K562 (cell line): ENCODE measurements around the gene NANS. TPM values are rescaled to one million over a fixed set of nuclear protein-coding genes. Genes with fewer than 3 reads are reported as not detected.

ENCODE experiments used
- ATAC-seq: fragments of 200-7000 bp; cut with Tn5 transposase; 3 replicates; pipeline ENCODE4 v1.9.1; 2020; ENCODE audit warnings: moderate library complexity
- BruUV-seq: library from RNA; stranded (reverse); fragments of 400-500 nt; replicated peaks from 2 replicates; lab custom pipeline; 2021; lab: Mats Ljungman, UMichigan
- CTCF ChIA-PET: fragments of 300-600 bp; formaldehyde crosslinking; extraction: SDS; loops from one replicate; lab custom pipeline; 2021; ENCODE audit warnings: low intra/inter-chr PET ratio; lab: Yijun Ruan, JAX
- POLR2A ChIA-PET: fragments of 300-600, 350-650 bp; sonication (Branson Sonifier 250); formaldehyde crosslinking; extraction: SDS; loops from one replicate; lab custom pipeline; 2021; ENCODE audit warnings: antibody characterized with exemption, inconsistent platforms; lab: Yijun Ruan, JAX
- DNase-seq, 4 experiments: peaks; one replicate each; pipeline versions ENCODE4 v3.0.0 to v3.0.0-alpha.2; 2011 to 2018; ENCODE audit warnings: low spot score in 3 of 4, mixed read lengths in 3 of 4; ENCODE audit errors: extremely low read depth in 1 of 4
- FAIRE-seq: peaks from 2 replicates; lab custom pipeline; 2011; peaks lifted over from hg19 to GRCh38; lab: Jason Lieb, UNC
- H2AFZ ChIP-seq: 2 replicates; pipeline ENCODE4 v1.6.0; 2011; ENCODE audit warnings: low read depth, low read length, control low read depth, inconsistent platforms
- H3K27ac ChIP-seq: fragments of 200-600 bp; 3 replicates; pipeline ENCODE4 v1.8.0; 2011; ENCODE audit warnings: low read depth, mild to moderate bottlenecking, control low read depth, inconsistent platforms, low read length, moderate library complexity, mixed read lengths; ENCODE audit errors: extremely low read depth
- H3K27me3 ChIP-seq, 2 experiments: fragments of 300-600 bp in 1 of 2; 2 replicates in 1 of 2; 3 replicates in 1 of 2; pipeline versions ENCODE4 v1.6.0 to v1.8.0; 2011; ENCODE audit warnings: inconsistent platforms in 2 of 2, low read length in 2 of 2, mild to moderate bottlenecking in 1 of 2, mixed read lengths in 1 of 2, moderate library complexity in 1 of 2; ENCODE audit not compliant: control insufficient read depth in 2 of 2, insufficient read depth in 2 of 2
- H3K36me3 ChIP-seq: fragments of 300-600 bp; 3 replicates; pipeline ENCODE4 v1.8.0; 2011; ENCODE audit warnings: mild to moderate bottlenecking, low read length, inconsistent platforms; ENCODE audit not compliant: control insufficient read depth, insufficient read depth
- H3K4me1 ChIP-seq, 2 experiments: fragments of 200-600 bp in 1 of 2; replicated peaks in 1 of 2; 2 replicates in 1 of 2; 3 replicates in 1 of 2; pipeline versions ENCODE4 v1.5.1 to v1.8.0; 2011; ENCODE audit warnings: inconsistent platforms in 2 of 2, low read length in 2 of 2, mild to moderate bottlenecking in 1 of 2, mixed read lengths in 1 of 2, moderate library complexity in 1 of 2; ENCODE audit not compliant: control insufficient read depth in 2 of 2, insufficient read depth in 2 of 2
- H3K4me2 ChIP-seq: 2 replicates; pipeline ENCODE4 v1.6.1; 2011; ENCODE audit warnings: low read length, control low read depth, inconsistent platforms, mixed read lengths; ENCODE audit not compliant: insufficient read depth
- H3K4me3 ChIP-seq: fragments of 200-600 bp; sonication (generic), shearing (Covaris generic); 2 replicates; pipeline ENCODE4 v1.5.1; 2016; ENCODE audit warnings: control low read depth, inconsistent platforms
- H3K79me2 ChIP-seq: fragments of 200-600 bp; 3 replicates; pipeline ENCODE4 v1.8.0; 2011; ENCODE audit warnings: low read length, inconsistent platforms; ENCODE audit not compliant: control insufficient read depth, insufficient read depth
- H3K9ac ChIP-seq, 2 experiments: 2 replicates each; pipeline versions ENCODE4 v1.6.0 to v1.6.1; 2011; ENCODE audit warnings: low read depth in 2 of 2, low read length in 2 of 2, control low read depth in 1 of 2, inconsistent platforms in 1 of 2, mild to moderate bottlenecking in 1 of 2, mixed read lengths in 1 of 2; ENCODE audit not compliant: insufficient read depth in 1 of 2
- H3K9me1 ChIP-seq: one replicate; pipeline ENCODE4 v1.6.0; 2011; ENCODE audit warnings: inconsistent platforms, mild to moderate bottlenecking, low read length, moderate library complexity; ENCODE audit not compliant: control insufficient read depth, insufficient read depth
- H3K9me3 ChIP-seq: replicated peaks from 2 replicates; pipeline ENCODE4 v1.5.1; 2011; ENCODE audit warnings: low read depth, low read length, inconsistent platforms; ENCODE audit not compliant: control insufficient read depth, insufficient read depth
- H4K20me1 ChIP-seq: replicated peaks from 2 replicates; pipeline ENCODE4 v1.6.1; 2011; ENCODE audit warnings: low read length, inconsistent platforms, mixed read lengths; ENCODE audit not compliant: control insufficient read depth, insufficient read depth
- C11orf30 ChIP-seq: fragments of 450-650 bp; IDR thresholded peaks from 2 replicates; pipeline ENCODE4 v1.6.1; 2016; ENCODE audit warnings: low read depth, mild to moderate bottlenecking
- CBX5 ChIP-seq: IDR thresholded peaks from 2 replicates; pipeline ENCODE4 v1.6.1; 2014; ENCODE audit warnings: low read depth, borderline replicate concordance
- FUS ChIP-seq: fragments of 200-400 bp; formaldehyde crosslinking; optimal IDR thresholded peaks from 2 replicates; pipeline ENCODE3; 2017; ENCODE audit warnings: low read depth, low read length
- PREB ChIP-seq: sonication (generic); formaldehyde crosslinking; IDR thresholded peaks from 2 replicates; pipeline ENCODE4 v1.8.1; 2023; ENCODE audit warnings: mild to moderate bottlenecking, missing genetic modification reagents
- RCOR1 ChIP-seq, 2 experiments: IDR thresholded peaks; 2 replicates each; pipeline ENCODE4 v1.6.1; 2012; ENCODE audit warnings: low read depth in 2 of 2, low read length in 2 of 2, borderline replicate concordance in 1 of 2, improper control_type of control experiment in 1 of 2
- REST ChIP-seq, 2 experiments: fragments of 450-650 bp; formaldehyde crosslinking in 1 of 2; IDR thresholded peaks; 2 replicates each; pipeline versions ENCODE4 v1.4.0 to v1.6.1; 2014 to 2020; ENCODE audit warnings: mild to moderate bottlenecking in 2 of 2, borderline replicate concordance in 1 of 2, low read depth in 1 of 2
- SRSF3 ChIP-seq: fragments of 200-400 bp; formaldehyde crosslinking; IDR thresholded peaks from 2 replicates; pipeline ENCODE4 v1.6.1; 2016; ENCODE audit warnings: mild to moderate bottlenecking, low read length, moderate library complexity; ENCODE audit not compliant: insufficient read depth
- TBL1XR1 ChIP-seq, 2 experiments: IDR thresholded peaks; 2 replicates each; pipeline ENCODE4 v1.6.1; 2012; ENCODE audit warnings: improper control_type of control experiment in 2 of 2, low read length in 2 of 2, mild to moderate bottlenecking in 1 of 2
- TFAM ChIP-seq: fragments of 250-450 bp; sonication (Bioruptor Pico); conservative IDR thresholded peaks from 2 replicates; pipeline ENCODE4 v1.5.0; 2021; ENCODE audit warnings: mild to moderate bottlenecking, moderate library complexity
- ZFX ChIP-seq: sonication (generic); formaldehyde crosslinking; IDR thresholded peaks from 2 replicates; pipeline ENCODE4 v1.8.0; 2022; ENCODE audit warnings: mild to moderate bottlenecking, missing genetic modification reagents, moderate library complexity
- WGBS: fragments of 100-300 bp; shearing (Covaris generic); methylation state at CpG from one replicate; pipeline ENCODE4 v1.1.6; 2016; ENCODE audit warnings: low coverage, mixed read lengths; ENCODE audit not compliant: insufficient coverage; ENCODE audit errors: missing lambda C conversion rate; 5-methylcytosine and 5-hydroxymethylcytosine counted together
- in situ Hi-C: fragments of 300-500 bp; cut with MboI; formaldehyde crosslinking; loops from 4 replicates; pipeline ENCODE4 v1.15.0; 2018; ENCODE audit warnings: inconsistent platforms, mixed read lengths
- intact Hi-C: fragments of 100-400 bp; cut with micrococcal nuclease; formaldehyde crosslinking; loops from 2 replicates; pipeline ENCODE4 v1.14.2; 2022
- polyA plus RNA-seq, 8 experiments: library from polyadenylated mRNA; depleted of rRNA in 4 of 8; stranded (reverse) in 5 of 8; unstranded in 3 of 8; fragments of >200 nt; fragmentation: Nextera tagmentation in 2 of 8; fragmentation: Illumina TruSeq in 1 of 8; extraction: Ambion mirVana in 2 of 8; extraction: Trizol in 1 of 8; gene quantifications; 2 replicates each; pipeline versions ENCODE4 v1.2.1 to v1.2.3, GENCODE V29; 2011 to 2014; ENCODE audit warnings: inconsistent platforms in 1 of 8, missing spikeins in 1 of 8
- total RNA-seq, 7 experiments: library from RNA; depleted of rRNA in 6 of 7; stranded (reverse); fragments of >200 nt in 6 of 7; fragmentation: Illumina TruSeq in 2 of 7; extraction: Trizol in 2 of 7; gene quantifications; 2 replicates each; pipeline versions ENCODE4 v1.2.1 to v1.2.3, GENCODE V29; 2011 to 2021; ENCODE audit warnings: low replicate concordance in 1 of 7
- TF ChIP-seq, protein P1 (sequence below): fragments of 250-450 bp; sonication (Bioruptor Pico); IDR thresholded peaks from 2 replicates; pipeline ENCODE4 v1.8.0; 2021; ENCODE audit warnings: moderate library complexity, mild to moderate bottlenecking, inconsistent platforms

Gene NANS
- total and polyA plus RNA-seq, 9 of the 15 experiments (the other 6 are each of a cell fraction or from before 2014, with no cell fraction given), result 37.1 to 181 (median 137) TPM

- in situ Hi-C loops, result no loop called here
- peaks cover 4% of the 10 kb centered on the region; the same call in 1 of the 2 replicates for H3K9me3 ChIP-seq
- no peaks in the 10 kb centered on the region for H3K36me3 ChIP-seq
- peak overlapping the region in 1 of 2 experiments; percentile 36; a peak in 1 of 4 replicates for H3K9ac ChIP-seq
- no peaks in the 10 kb centered on the region for H4K20me1 ChIP-seq
- H3K9me1 ChIP-seq, result no peaks in the 10 kb centered on the region
- POLR2A ChIA-PET, result interaction anchor here (0.6 to 2.2 kb wide), 2 partner anchors 118 to 1414 kb away, joined by 3 to 5 read pairs; partner anchors contain the start of gene TRMO
- H3K79me2 ChIP-seq, result peaks cover 4% of the 10 kb centered on the region; the same call in 2 of the 3 replicates
- no peak overlapping the region for H3K27ac ChIP-seq
- H3K4me3 ChIP-seq, result no peak overlapping the region
- ATAC-seq, result peak; percentile 16; the same call in 2 of the 3 replicates
- 63% methylated on average over 6 of the region's 6 CpGs for WGBS
- no TSS peak for BruUV-seq
- DNase-seq, result no peak
- H3K4me2 ChIP-seq, result no peak overlapping the region
- no peak overlapping the region for H2AFZ ChIP-seq
- no peaks in the 10 kb centered on the region for H3K27me3 ChIP-seq
- intact Hi-C loops, result no loop called here
- CTCF ChIA-PET, result no interaction called here
- no peak for FAIRE-seq
- peaks cover 2 to 7% of the 10 kb centered on the region in 2 experiments; a peak in 4 of 5 replicates for H3K4me1 ChIP-seq
- no peak for TF ChIP-seq RCOR1 (IDR thresholded peaks at IDR 0.05; ENCODE audit: borderline replicate concordance in 1 of 2, low read depth in 2 of 2, low read length in 2 of 2)
- TF ChIP-seq REST (IDR thresholded peaks at IDR 0.05; ENCODE audit: borderline replicate concordance), result no peak
- no peak for TF ChIP-seq REST (CRISPR knock-in tag; IDR thresholded peaks at IDR 0.05; ENCODE audit: low read depth)
- TF ChIP-seq TBL1XR1 (IDR thresholded peaks at IDR 0.05; ENCODE audit: low read length in 2 of 2), result no peak
- no peak for TF ChIP-seq ZFX (CRISPR knock-in tag)
- TF ChIP-seq CBX5, result no peak
- TF ChIP-seq FUS, result no peak
- TF ChIP-seq, protein P1, sequence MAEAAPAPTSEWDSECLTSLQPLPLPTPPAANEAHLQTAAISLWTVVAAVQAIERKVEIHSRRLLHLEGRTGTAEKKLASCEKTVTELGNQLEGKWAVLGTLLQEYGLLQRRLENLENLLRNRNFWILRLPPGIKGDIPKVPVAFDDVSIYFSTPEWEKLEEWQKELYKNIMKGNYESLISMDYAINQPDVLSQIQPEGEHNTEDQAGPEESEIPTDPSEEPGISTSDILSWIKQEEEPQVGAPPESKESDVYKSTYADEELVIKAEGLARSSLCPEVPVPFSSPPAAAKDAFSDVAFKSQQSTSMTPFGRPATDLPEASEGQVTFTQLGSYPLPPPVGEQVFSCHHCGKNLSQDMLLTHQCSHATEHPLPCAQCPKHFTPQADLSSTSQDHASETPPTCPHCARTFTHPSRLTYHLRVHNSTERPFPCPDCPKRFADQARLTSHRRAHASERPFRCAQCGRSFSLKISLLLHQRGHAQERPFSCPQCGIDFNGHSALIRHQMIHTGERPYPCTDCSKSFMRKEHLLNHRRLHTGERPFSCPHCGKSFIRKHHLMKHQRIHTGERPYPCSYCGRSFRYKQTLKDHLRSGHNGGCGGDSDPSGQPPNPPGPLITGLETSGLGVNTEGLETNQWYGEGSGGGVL, result no peak
- TF ChIP-seq C11orf30, result no peak
- no peak for TF ChIP-seq PREB (CRISPR knock-in tag)
- TF ChIP-seq SRSF3, result no peak
- TF ChIP-seq TFAM (CRISPR knock-in tag), result no peak
These were observed 16.3 kb upstream of the NANS start for GRCh38 chr9:98040212-98040611.
